IMR-90 (cell line): ENCODE results near the gene ROBO1.

Experiments
- POLR2A ChIP-seq: IDR thresholded peaks from 2 replicates; pipeline ENCODE4 v1.6.1; 2012; ENCODE audit warnings: mild to moderate bottlenecking, low read depth, low read length
- TF ChIP-seq, protein P1 (sequence below): conservative IDR thresholded peaks from 2 replicates; pipeline ENCODE4 v1.5.1; 2012; ENCODE audit warnings: mild to moderate bottlenecking, low read depth, low read length, improper control_type of control experiment

DNA sequence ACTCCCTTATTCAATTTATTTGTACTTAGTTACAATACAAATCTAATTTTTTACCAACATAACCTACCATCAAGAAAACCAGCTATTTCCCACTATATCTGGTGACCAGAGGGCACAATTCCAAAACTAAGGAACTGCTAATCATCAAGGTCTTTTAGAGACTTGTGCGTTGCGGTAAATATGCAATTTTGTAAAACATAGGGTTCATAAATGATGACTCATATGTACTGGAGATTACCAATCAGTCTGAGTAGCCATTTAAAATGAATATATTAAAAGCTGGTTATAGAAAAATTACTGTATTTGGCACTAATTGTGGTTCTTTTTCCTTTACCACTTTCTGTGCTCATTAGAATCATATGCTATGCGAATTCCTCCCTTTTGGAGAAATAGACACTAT, 859.6 kb downstream of the ROBO1 start:
- TF ChIP-seq, protein P1, sequence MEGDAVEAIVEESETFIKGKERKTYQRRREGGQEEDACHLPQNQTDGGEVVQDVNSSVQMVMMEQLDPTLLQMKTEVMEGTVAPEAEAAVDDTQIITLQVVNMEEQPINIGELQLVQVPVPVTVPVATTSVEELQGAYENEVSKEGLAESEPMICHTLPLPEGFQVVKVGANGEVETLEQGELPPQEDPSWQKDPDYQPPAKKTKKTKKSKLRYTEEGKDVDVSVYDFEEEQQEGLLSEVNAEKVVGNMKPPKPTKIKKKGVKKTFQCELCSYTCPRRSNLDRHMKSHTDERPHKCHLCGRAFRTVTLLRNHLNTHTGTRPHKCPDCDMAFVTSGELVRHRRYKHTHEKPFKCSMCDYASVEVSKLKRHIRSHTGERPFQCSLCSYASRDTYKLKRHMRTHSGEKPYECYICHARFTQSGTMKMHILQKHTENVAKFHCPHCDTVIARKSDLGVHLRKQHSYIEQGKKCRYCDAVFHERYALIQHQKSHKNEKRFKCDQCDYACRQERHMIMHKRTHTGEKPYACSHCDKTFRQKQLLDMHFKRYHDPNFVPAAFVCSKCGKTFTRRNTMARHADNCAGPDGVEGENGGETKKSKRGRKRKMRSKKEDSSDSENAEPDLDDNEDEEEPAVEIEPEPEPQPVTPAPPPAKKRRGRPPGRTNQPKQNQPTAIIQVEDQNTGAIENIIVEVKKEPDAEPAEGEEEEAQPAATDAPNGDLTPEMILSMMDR: no peak
- TF ChIP-seq POLR2A: no peak
